HG03469 (cell line): ENCODE results near the gene ICAM2.
"Not testable (repeated sequence)": the region's sequence is repeated elsewhere in the genome, so short reads cannot be mapped to it uniquely, and the experiment has no call there.

ENCODE experiments used
- ATAC-seq: cut with Tn5 transposase; IDR thresholded peaks from one replicate; pipeline ENCODE4 v1.9.1; 2021; ENCODE audit warnings: mild to moderate bottlenecking, moderate library complexity, moderate number of reproducible peaks; ENCODE audit not compliant: unreplicated experiment

ICAM2 gene

GRCh38 chr17:63998050-63998720 is 22.2 kb downstream of the ICAM2 start, which contains the start of gene PRR29:
Gene PRR29, plus strand, starts transcription at chr17:63998351. Its CDS starts 14 bp downstream, at chr17:63998365.
- ATAC-seq, result no peak

- ATAC-seq, result no peak
Observed at GRCh38 chr17:63997341-63998048, 22.9 kb downstream of the ICAM2 start.

- no peak for ATAC-seq
Observed at GRCh38 chr17:63996430-63997182, 23.8 kb downstream of the ICAM2 start.

GRCh38 chr17:63995626-63996025 is 24.8 kb downstream of the ICAM2 start:
- ATAC-seq, result no peak

GRCh38 chr17:63993368-63993985 is 27.0 kb downstream of the ICAM2 start:
- no peak for ATAC-seq

- no peak for ATAC-seq
Observed at GRCh38 chr17:63991611-63992010, 28.8 kb downstream of the ICAM2 start.

- no peak for ATAC-seq
Observed at GRCh38 chr17:63989622-63990345, 30.6 kb downstream of the ICAM2 start.

- ATAC-seq, result no peak
Observed at GRCh38 chr17:63988741-63989621, 31.5 kb downstream of the ICAM2 start.

- ATAC-seq, result no peak
Observed at GRCh38 chr17:63988127-63988478, 32.3 kb downstream of the ICAM2 start.

GRCh38 chr17:63987221-63988126 is 33.0 kb downstream of the ICAM2 start:
- ATAC-seq, result no peak

GRCh38 chr17:63986821-63987220 is 33.6 kb downstream of the ICAM2 start:
- ATAC-seq, result no peak

GRCh38 chr17:63985387-63986140 is 34.9 kb downstream of the ICAM2 start:
- ATAC-seq, result no peak

- no peak for ATAC-seq
Observed at GRCh38 chr17:63984651-63985386, 35.6 kb downstream of the ICAM2 start.

- no peak for ATAC-seq
Observed at GRCh38 chr17:63984236-63984635, 36.2 kb downstream of the ICAM2 start.

- no peak for ATAC-seq
Observed at GRCh38 chr17:63983320-63983719, 37.1 kb downstream of the ICAM2 start.

- not testable (repeated sequence) for ATAC-seq
Observed at GRCh38 chr17:63982641-63983040, 37.8 kb downstream of the ICAM2 start.
